Thyroid gland (tissue), 4 donors: ENCODE results near the gene MYO3A.

Source experiments
- POLR2A ChIP-seq, 2 donors: fragments of 450-650 bp; IDR thresholded peaks; one replicate each; pipeline ENCODE4 v1.6.1; 2017; ENCODE audit warnings: antibody characterized with exemption in 2 of 2, mild to moderate bottlenecking in 2 of 2, moderate library complexity in 1 of 2
- TF ChIP-seq, protein P1 (sequence below), 6 experiments: fragments of 200-600 bp in 3 of 6; fragments of 450-650 bp in 3 of 6; sonication (generic) in 3 of 6; IDR thresholded peaks; one replicate each; pipeline ENCODE4 v1.5.1; 2016 to 2019; ENCODE audit warnings: antibody characterized with exemption in 6 of 6, mild to moderate bottlenecking in 2 of 6, inconsistent platforms in 1 of 6, moderate library complexity in 1 of 6

DNA sequence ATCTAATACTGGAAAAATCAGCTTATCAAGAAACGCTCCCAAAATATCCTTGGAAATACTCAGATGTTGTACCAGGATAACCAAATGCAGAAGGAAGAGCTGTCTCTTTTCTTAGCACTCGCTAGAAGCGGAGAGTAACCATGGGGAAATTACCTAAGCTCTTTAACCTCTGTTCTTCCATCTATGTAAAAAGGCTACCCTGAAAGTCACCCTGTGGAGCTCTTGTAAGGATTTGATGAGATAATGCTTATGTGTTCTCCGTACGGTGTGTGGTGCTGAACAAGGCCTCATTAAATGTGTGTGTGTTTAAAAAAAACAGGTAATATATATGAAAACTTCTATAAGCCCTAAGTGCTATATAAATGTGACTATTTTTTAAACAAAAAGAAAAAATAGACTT lies 38.2 kb upstream of the MYO3A start:
- TF ChIP-seq POLR2A (IDR thresholded peaks at IDR 0.05): no peak
- TF ChIP-seq, protein P1, sequence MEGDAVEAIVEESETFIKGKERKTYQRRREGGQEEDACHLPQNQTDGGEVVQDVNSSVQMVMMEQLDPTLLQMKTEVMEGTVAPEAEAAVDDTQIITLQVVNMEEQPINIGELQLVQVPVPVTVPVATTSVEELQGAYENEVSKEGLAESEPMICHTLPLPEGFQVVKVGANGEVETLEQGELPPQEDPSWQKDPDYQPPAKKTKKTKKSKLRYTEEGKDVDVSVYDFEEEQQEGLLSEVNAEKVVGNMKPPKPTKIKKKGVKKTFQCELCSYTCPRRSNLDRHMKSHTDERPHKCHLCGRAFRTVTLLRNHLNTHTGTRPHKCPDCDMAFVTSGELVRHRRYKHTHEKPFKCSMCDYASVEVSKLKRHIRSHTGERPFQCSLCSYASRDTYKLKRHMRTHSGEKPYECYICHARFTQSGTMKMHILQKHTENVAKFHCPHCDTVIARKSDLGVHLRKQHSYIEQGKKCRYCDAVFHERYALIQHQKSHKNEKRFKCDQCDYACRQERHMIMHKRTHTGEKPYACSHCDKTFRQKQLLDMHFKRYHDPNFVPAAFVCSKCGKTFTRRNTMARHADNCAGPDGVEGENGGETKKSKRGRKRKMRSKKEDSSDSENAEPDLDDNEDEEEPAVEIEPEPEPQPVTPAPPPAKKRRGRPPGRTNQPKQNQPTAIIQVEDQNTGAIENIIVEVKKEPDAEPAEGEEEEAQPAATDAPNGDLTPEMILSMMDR (IDR thresholded peaks at IDR 0.05): no peak
